ENCODE results near the gene EPGN.

- TF ChIP-seq POLR2AphosphoS5 (IDR thresholded peaks at IDR 0.05; ENCODE audit: insufficient read depth, low read depth, low read length) (no peak), CTCF (IDR thresholded peaks at IDR 0.05; ENCODE audit: extremely low read depth in 1 of 2, insufficient read depth in 1 of 2, low read depth in 1 of 2, low read length in 2 of 2) (no peak)
Measured at GRCh38 chr4:74365761-74366160, 57.5 kb downstream of the EPGN start.
